ENCODE measurements around the gene SGPP1. TPM values are rescaled to one million over a fixed set of nuclear protein-coding genes. Genes with fewer than 3 reads are reported as not detected.
"Not testable (repeated sequence)": the region's sequence is repeated elsewhere in the genome, so short reads cannot be mapped to it uniquely, and the experiment has no call there.

Gene SGPP1
- total RNA-seq (2014; rRNA removed; shearing (Covaris generic)) = 33.2 and 34.6 TPM in 2 replicates

- peaks cover 6% of the 10 kb centered on the region for H3K36me3 ChIP-seq
- H3K27me3 ChIP-seq (replicated peaks) = no peaks in the 10 kb centered on the region
- H3K4me1 ChIP-seq (replicated peaks) = peaks cover 9% of the 10 kb centered on the region; the same call in 1 of the 2 replicates
- H3K4me3 ChIP-seq = peak within 1 kb of the TSS; percentile 100
- DNase-seq (ENCODE audit: low read depth in 1 of 2, low spot score in 2 of 2) = peak; percentile 71 to 76
- H3K27ac ChIP-seq = peak within 1 kb of the TSS; percentile 66
- H3K9me3 ChIP-seq (replicated peaks) = peaks cover 2% of the 10 kb centered on the region; the same call in 1 of the 2 replicates
These were observed at the start of gene SGPP1 for GRCh38 chr14:63727736-63728728. TSS of gene SGPP1 (minus strand) at chr14:63728065. CDS start at chr14:63727944, 121 bp downstream.

- H3K4me3 ChIP-seq = no peak overlapping the region
- DNase-seq (ENCODE audit: low read depth in 1 of 2, low spot score in 2 of 2) = peak in 1 of 2 experiments; percentile 47
- no peaks in the 10 kb centered on the region for H3K9me3 ChIP-seq (replicated peaks)
- H3K27ac ChIP-seq = no peak overlapping the region
- H3K27me3 ChIP-seq (replicated peaks) = no peaks in the 10 kb centered on the region
- H3K36me3 ChIP-seq = no peaks in the 10 kb centered on the region
- peaks cover 10% of the 10 kb centered on the region for H3K4me1 ChIP-seq (replicated peaks)
These were observed 49.2 kb upstream of the SGPP1 start for GRCh38 chr14:63777024-63777423.

- Histone ChIP-seq H3K4me3 (no peak overlapping the region), H3K9me3 (replicated peaks) (no peaks in the 10 kb centered on the region), H3K27ac (no peak overlapping the region), H3K4me1 (replicated peaks) (peaks cover 10% of the 10 kb centered on the region), H3K36me3 (no peaks in the 10 kb centered on the region), H3K27me3 (replicated peaks) (no peaks in the 10 kb centered on the region)
- no peak for DNase-seq (ENCODE audit: low read depth in 1 of 2, low spot score in 2 of 2)
These were observed 45.6 kb upstream of the SGPP1 start for GRCh38 chr14:63773504-63773903.

- DNase-seq (ENCODE audit: low read depth in 1 of 2, low spot score in 2 of 2) = peak in 1 of 2 experiments; percentile 23
- Histone ChIP-seq H3K4me1 (replicated peaks) (no peaks in the 10 kb centered on the region), H3K4me3 (no peak overlapping the region)
These were observed 42.4 kb upstream of the SGPP1 start for GRCh38 chr14:63770187-63770807.

GRCh38 chr14:63766611-63767010, 38.7 kb upstream of the SGPP1 start:
- Histone ChIP-seq H3K4me1 (replicated peaks) (no peaks in the 10 kb centered on the region), H3K27me3 (replicated peaks) (no peaks in the 10 kb centered on the region), H3K4me3 (no peak overlapping the region), H3K36me3 (no peaks in the 10 kb centered on the region), H3K9me3 (replicated peaks) (no peaks in the 10 kb centered on the region), H3K27ac (no peak overlapping the region)
- DNase-seq (ENCODE audit: low read depth in 1 of 2, low spot score in 2 of 2) = no peak

More at GRCh38 chr14:63770187-63770807, 42.4 kb upstream of the SGPP1 start:
- no peaks in the 10 kb centered on the region for H3K9me3 ChIP-seq (replicated peaks)
- no peaks in the 10 kb centered on the region for H3K36me3 ChIP-seq
- H3K27me3 ChIP-seq (replicated peaks) = no peaks in the 10 kb centered on the region
- no peak overlapping the region for H3K27ac ChIP-seq

- no peaks in the 10 kb centered on the region for H3K9me3 ChIP-seq (replicated peaks)
- H3K4me3 ChIP-seq = no peak overlapping the region
- H3K27me3 ChIP-seq (replicated peaks) = no peaks in the 10 kb centered on the region
- no peak for DNase-seq (ENCODE audit: low read depth in 1 of 2, low spot score in 2 of 2)
- H3K36me3 ChIP-seq = no peaks in the 10 kb centered on the region
- H3K27ac ChIP-seq = no peak overlapping the region
- no peaks in the 10 kb centered on the region for H3K4me1 ChIP-seq (replicated peaks)
These were observed 36.8 kb upstream of the SGPP1 start for GRCh38 chr14:63764620-63765139.

- Histone ChIP-seq H3K36me3 (no peaks in the 10 kb centered on the region), H3K4me3 (no peak overlapping the region), H3K9me3 (replicated peaks) (no peaks in the 10 kb centered on the region), H3K27ac (no peak overlapping the region), H3K4me1 (replicated peaks) (no peaks in the 10 kb centered on the region), H3K27me3 (replicated peaks) (no peaks in the 10 kb centered on the region)
- DNase-seq (ENCODE audit: low read depth in 1 of 2, low spot score in 2 of 2) = no peak
These were observed 36.2 kb upstream of the SGPP1 start for GRCh38 chr14:63764103-63764502.

- H3K27me3 ChIP-seq (replicated peaks) = no peaks in the 10 kb centered on the region
- H3K27ac ChIP-seq = no peak overlapping the region
- no peaks in the 10 kb centered on the region for H3K4me1 ChIP-seq (replicated peaks)
- DNase-seq (ENCODE audit: low read depth in 1 of 2, low spot score in 2 of 2) = no peak
- no peaks in the 10 kb centered on the region for H3K36me3 ChIP-seq
- H3K4me3 ChIP-seq = no peak overlapping the region
- no peaks in the 10 kb centered on the region for H3K9me3 ChIP-seq (replicated peaks)
These were observed 33.7 kb upstream of the SGPP1 start for GRCh38 chr14:63761351-63762117.

- H3K4me1 ChIP-seq (replicated peaks) = no peaks in the 10 kb centered on the region
- H3K27me3 ChIP-seq (replicated peaks) = no peaks in the 10 kb centered on the region
- H3K9me3 ChIP-seq (replicated peaks) = no peaks in the 10 kb centered on the region
- no peak overlapping the region for H3K4me3 ChIP-seq
- H3K36me3 ChIP-seq = no peaks in the 10 kb centered on the region
- DNase-seq (ENCODE audit: low read depth in 1 of 2, low spot score in 2 of 2) = no peak
- H3K27ac ChIP-seq = no peak overlapping the region
These were observed 32.1 kb upstream of the SGPP1 start for GRCh38 chr14:63760014-63760413.

- Histone ChIP-seq H3K4me1 (replicated peaks) (no peaks in the 10 kb centered on the region), H3K27me3 (replicated peaks) (no peaks in the 10 kb centered on the region), H3K36me3 (no peaks in the 10 kb centered on the region), H3K27ac (no peak overlapping the region), H3K9me3 (replicated peaks) (no peaks in the 10 kb centered on the region), H3K4me3 (no peak overlapping the region)
- DNase-seq (ENCODE audit: low read depth in 1 of 2, low spot score in 2 of 2) = no peak
These were observed 31.6 kb upstream of the SGPP1 start for GRCh38 chr14:63759456-63759855.

- H3K36me3 ChIP-seq = no peaks in the 10 kb centered on the region
- no peaks in the 10 kb centered on the region for H3K27me3 ChIP-seq (replicated peaks)
- no peak overlapping the region for H3K4me3 ChIP-seq
- H3K9me3 ChIP-seq (replicated peaks) = no peaks in the 10 kb centered on the region
- no peak for DNase-seq (ENCODE audit: low read depth in 1 of 2, low spot score in 2 of 2)
- no peak overlapping the region for H3K27ac ChIP-seq
- no peaks in the 10 kb centered on the region for H3K4me1 ChIP-seq (replicated peaks)
These were observed 29.3 kb upstream of the SGPP1 start for GRCh38 chr14:63757211-63757610.

GRCh38 chr14:63752449-63753169, 24.7 kb upstream of the SGPP1 start:
- no peak for DNase-seq (ENCODE audit: low read depth in 1 of 2, low spot score in 2 of 2)
- Histone ChIP-seq H3K4me3 (no peak overlapping the region), H3K9me3 (replicated peaks) (no peaks in the 10 kb centered on the region), H3K36me3 (no peaks in the 10 kb centered on the region), H3K27ac (no peak overlapping the region), H3K27me3 (replicated peaks) (no peaks in the 10 kb centered on the region), H3K4me1 (replicated peaks) (no peaks in the 10 kb centered on the region)

- H3K4me3 ChIP-seq; H3K4me1 ChIP-seq (replicated peaks); H3K27ac ChIP-seq; H3K27me3 ChIP-seq (replicated peaks); H3K36me3 ChIP-seq; H3K9me3 ChIP-seq (replicated peaks); DNase-seq (ENCODE audit: low read depth in 1 of 2, low spot score in 2 of 2): not testable (repeated sequence)
These were observed 23.2 kb upstream of the SGPP1 start for GRCh38 chr14:63751076-63751475.
